ENCODE data around the gene SESN1. TPM values are rescaled to one million over a fixed set of nuclear protein-coding genes. Genes with fewer than 3 reads are reported as not detected.

The SESN1 gene
- total RNA-seq, 1 donor from 2014 or later: 49.0 TPM

DNA sequence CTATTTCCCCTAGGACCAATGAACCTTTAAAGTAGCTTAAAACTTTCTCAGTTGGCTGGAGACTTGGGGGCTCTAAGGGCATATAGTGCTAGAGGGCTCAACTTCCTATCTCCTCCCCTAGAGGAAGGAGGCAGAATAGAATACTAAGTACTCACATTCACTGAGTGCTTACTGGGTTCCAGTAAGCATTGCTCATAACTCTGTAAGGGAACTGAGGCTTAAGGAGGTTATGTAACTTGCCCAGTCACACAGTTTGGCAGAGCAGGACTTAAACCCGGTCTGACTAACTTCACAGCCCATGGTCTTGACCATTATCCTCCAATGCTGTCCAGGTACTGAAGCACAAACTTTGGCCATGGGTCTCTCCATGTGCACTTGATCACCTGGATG is 12.5 kb downstream of the SESN1 start:
- Histone ChIP-seq H3K36me3 (no peaks in the 10 kb centered on the region), H3K4me3 (no peak overlapping the region), H3K27ac (peak overlapping the region; percentile 47 to 82), H3K27me3 (no peaks in the 10 kb centered on the region), H3K9me3 (no peaks in the 10 kb centered on the region), H3K4me1 (peaks cover 12 to 33% of the 10 kb centered on the region in 2 donors)
- DNase-seq (ENCODE audit: low spot score in 2 of 2): no peak
- TF ChIP-seq, protein P1, sequence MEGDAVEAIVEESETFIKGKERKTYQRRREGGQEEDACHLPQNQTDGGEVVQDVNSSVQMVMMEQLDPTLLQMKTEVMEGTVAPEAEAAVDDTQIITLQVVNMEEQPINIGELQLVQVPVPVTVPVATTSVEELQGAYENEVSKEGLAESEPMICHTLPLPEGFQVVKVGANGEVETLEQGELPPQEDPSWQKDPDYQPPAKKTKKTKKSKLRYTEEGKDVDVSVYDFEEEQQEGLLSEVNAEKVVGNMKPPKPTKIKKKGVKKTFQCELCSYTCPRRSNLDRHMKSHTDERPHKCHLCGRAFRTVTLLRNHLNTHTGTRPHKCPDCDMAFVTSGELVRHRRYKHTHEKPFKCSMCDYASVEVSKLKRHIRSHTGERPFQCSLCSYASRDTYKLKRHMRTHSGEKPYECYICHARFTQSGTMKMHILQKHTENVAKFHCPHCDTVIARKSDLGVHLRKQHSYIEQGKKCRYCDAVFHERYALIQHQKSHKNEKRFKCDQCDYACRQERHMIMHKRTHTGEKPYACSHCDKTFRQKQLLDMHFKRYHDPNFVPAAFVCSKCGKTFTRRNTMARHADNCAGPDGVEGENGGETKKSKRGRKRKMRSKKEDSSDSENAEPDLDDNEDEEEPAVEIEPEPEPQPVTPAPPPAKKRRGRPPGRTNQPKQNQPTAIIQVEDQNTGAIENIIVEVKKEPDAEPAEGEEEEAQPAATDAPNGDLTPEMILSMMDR (IDR thresholded peaks at IDR 0.05): peak in 1 of 3 experiments; percentile 19
- intact Hi-C loops (cut with DNase I): loop anchor here (2.0 to 5.0 kb wide), 2 partner anchors 71 to 525 kb away; no protein-coding TSS in a partner anchor

GRCh38 chr6:109081516-109082187 is 13.0 kb downstream of the SESN1 start:
- H3K9me3 ChIP-seq: no peaks in the 10 kb centered on the region
- H3K27me3 ChIP-seq: no peaks in the 10 kb centered on the region
- TF ChIP-seq, protein P1 (IDR thresholded peaks at IDR 0.05): no peak
- H3K36me3 ChIP-seq: no peaks in the 10 kb centered on the region
- intact Hi-C loops (cut with DNase I): loop anchor here (2.0 to 5.0 kb wide), 3 partner anchors 13 to 524 kb away; partner anchors contain the start of genes CEP57L1 and SESN1
- DNase-seq (ENCODE audit: low spot score in 2 of 2): no peak
- H3K4me3 ChIP-seq: no peak overlapping the region
- peak overlapping the region; percentile 47 to 82 for H3K27ac ChIP-seq
- H3K4me1 ChIP-seq: peaks cover 12 to 33% of the 10 kb centered on the region in 2 donors

- no peaks in the 10 kb centered on the region for H3K36me3 ChIP-seq
- no peak for DNase-seq (ENCODE audit: low spot score in 2 of 2)
- TF ChIP-seq, protein P1 (IDR thresholded peaks at IDR 0.05): no peak
- no peak overlapping the region for H3K4me3 ChIP-seq
- intact Hi-C loops (cut with DNase I): loop anchor here (2.0 to 5.0 kb wide), 2 partner anchors 14 to 524 kb away; partner anchors contain the start of genes CEP57L1 and SESN1
- peaks cover 12 to 33% of the 10 kb centered on the region in 2 donors for H3K4me1 ChIP-seq
- H3K27me3 ChIP-seq: no peaks in the 10 kb centered on the region
- H3K9me3 ChIP-seq: no peaks in the 10 kb centered on the region
- peak overlapping the region; percentile 46 to 82 for H3K27ac ChIP-seq
Observed at GRCh38 chr6:109081026-109081425, 13.6 kb downstream of the SESN1 start.

DNA sequence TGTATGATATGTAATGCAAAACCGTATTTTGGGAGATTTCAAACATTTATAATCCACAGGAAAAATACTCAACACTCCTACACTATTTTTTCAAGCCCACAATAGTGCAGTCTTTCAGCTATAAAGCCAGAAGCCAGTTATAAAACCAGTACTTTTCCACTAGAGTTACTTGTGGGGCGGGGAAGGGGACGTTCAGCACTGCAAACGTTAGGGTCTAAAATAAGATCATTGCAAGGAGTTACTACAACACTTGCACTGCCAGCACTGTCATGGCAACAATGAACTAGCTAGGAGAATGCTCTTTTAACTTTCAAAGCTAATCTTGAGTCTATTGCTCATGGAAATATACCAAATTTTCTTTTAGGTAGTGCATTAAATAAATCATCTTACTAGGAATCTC is 14.7 kb downstream of the SESN1 start:
- TF ChIP-seq, protein P1 (IDR thresholded peaks at IDR 0.05): no peak
- peak overlapping the region; percentile 55 to 82 for H3K27ac ChIP-seq
- peaks cover 12 to 33% of the 10 kb centered on the region in 2 donors for H3K4me1 ChIP-seq
- no peaks in the 10 kb centered on the region for H3K36me3 ChIP-seq
- intact Hi-C loops (cut with DNase I): loop anchor here (2.0 to 10.0 kb wide), 4 partner anchors 15 to 1005 kb away; partner anchors contain the start of genes CEP57L1, OSTM1 and SESN1
- H3K9me3 ChIP-seq: no peaks in the 10 kb centered on the region
- peak in 1 of 2 donors; percentile 86 for DNase-seq (ENCODE audit: low spot score in 2 of 2)
- peak overlapping the region in 1 of 2 donors; percentile 33 for H3K4me3 ChIP-seq
- H3K27me3 ChIP-seq: no peaks in the 10 kb centered on the region

DNA sequence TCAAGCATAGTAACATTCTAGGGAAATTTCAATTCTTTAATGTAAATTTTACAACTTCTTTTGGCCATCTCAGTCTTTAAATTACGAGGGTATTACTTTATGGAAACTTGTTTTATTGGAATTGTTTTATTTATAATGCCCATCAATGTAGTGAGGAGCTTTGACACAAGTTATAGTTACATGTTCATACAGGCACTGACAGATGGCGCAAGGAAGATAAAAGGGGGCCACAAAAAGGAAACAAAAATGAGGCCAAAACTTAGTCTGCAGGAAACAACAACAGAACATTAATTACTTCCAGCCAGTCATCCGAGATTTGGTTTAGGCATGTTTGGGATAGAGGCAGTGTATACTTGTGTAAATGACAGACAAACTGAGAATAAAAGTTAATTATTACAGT is 18.3 kb downstream of the SESN1 start:
- Histone ChIP-seq H3K27ac (no peak overlapping the region), H3K36me3 (no peaks in the 10 kb centered on the region), H3K4me3 (no peak overlapping the region), H3K9me3 (no peaks in the 10 kb centered on the region), H3K4me1 (peaks cover 8 to 22% of the 10 kb centered on the region in 2 donors), H3K27me3 (no peaks in the 10 kb centered on the region)
- TF ChIP-seq, protein P1 (IDR thresholded peaks at IDR 0.05): no peak
- intact Hi-C loops (cut with DNase I): loop anchor here (10.0 kb wide), 2 partner anchors 422 to 1002 kb away; partner anchors contain the start of gene OSTM1
- DNase-seq (ENCODE audit: low spot score in 2 of 2): no peak

All from ascending aorta (tissue), 2 donors.